ENCODE data around the gene DGKH.

- TF ChIP-seq POLR2A (IDR thresholded peaks at IDR 0.05; ENCODE audit: low read depth, low read length) (no peak), TAF1 (IDR thresholded peaks at IDR 0.05; ENCODE audit: low read depth, low read length) (no peak), POLR2AphosphoS5 (IDR thresholded peaks at IDR 0.05; ENCODE audit: low read depth, low read length) (no peak), SPI1 (IDR thresholded peaks at IDR 0.05; ENCODE audit: low read depth, low read length) (no peak)
These were observed 8.1 kb downstream of the DGKH start for GRCh38 chr13:42056583-42056982.
